Activated T-helper 2 cell treated with anti-CD3 and anti-CD28 coated beads, Interferon-gamma antibody, Interleukin-2, Interleukin-4, amounts not matched to agents 10 μg/mL and 5 μg/mL and 100 μg/mL, durations not matched to agents 14 hours and 24 hours and 36 hours (primary cell): ENCODE measurements around the gene MAPK8IP1. TPM values are rescaled to one million over a fixed set of nuclear protein-coding genes. Genes with fewer than 3 reads are reported as not detected.
A peak's percentile ranks its signal among the peaks of the same experiment; 100 is the strongest.
"Not testable (repeated sequence)": the region's sequence is repeated elsewhere in the genome, so short reads cannot be mapped to it uniquely, and the experiment has no call there.

Source experiments
- DNase-seq: peaks from one replicate; pipeline ENCODE4 v3.0.0; 2021; ENCODE audit warnings: low spot score
- H3K27ac Mint-ChIP-seq: one replicate; pipeline ENCODE4 v1.8.0; 2021; ENCODE audit warnings: mixed read lengths
- H3K27me3 Mint-ChIP-seq: one replicate; pipeline ENCODE4 v1.8.0; 2021; ENCODE audit warnings: low read depth, mixed read lengths
- H3K36me3 Mint-ChIP-seq: one replicate; pipeline ENCODE4 v1.8.0; 2021; ENCODE audit warnings: low read depth, mixed read lengths
- H3K4me1 Mint-ChIP-seq: one replicate; pipeline ENCODE4 v1.8.0; 2021; ENCODE audit warnings: low read depth, mixed read lengths
- H3K4me3 Mint-ChIP-seq: one replicate; pipeline ENCODE4 v1.8.0; 2021; ENCODE audit warnings: low read depth, mild to moderate bottlenecking, moderate library complexity, mixed read lengths
- H3K9me3 Mint-ChIP-seq: one replicate; pipeline ENCODE4 v1.8.0; 2021; ENCODE audit warnings: mixed read lengths
- intact Hi-C: fragments of 100-400 bp; cut with micrococcal nuclease; formaldehyde crosslinking; loops from one replicate; pipeline ENCODE4 v1.15.1; 2023
- total RNA-seq: library from RNA; stranded (reverse); gene quantifications from 2 replicates; pipeline ENCODE4 v1.2.3, GENCODE V29; 2022

The MAPK8IP1 gene
- total RNA-seq = 0.46 and 0.66 TPM in 2 replicates

GRCh38 chr11:45885274-45885920, at the start of gene MAPK8IP1:
TSS of gene MAPK8IP1 (plus strand) at chr11:45885651. CDS start at chr11:45885821, 170 bp downstream.
- peak; percentile 46 for DNase-seq
- Mint-ChIP-seq H3K36me3 (peaks cover 5% of the 10 kb centered on the region), H3K27me3 (peaks cover 8% of the 10 kb centered on the region), H3K4me3 (peak within 1 kb of the TSS; percentile 51), H3K9me3 (no peaks in the 10 kb centered on the region), H3K27ac (no peak within 1 kb of the TSS), H3K4me1 (peaks cover 3% of the 10 kb centered on the region)
- intact Hi-C loops = loop anchor here (1.0 kb wide), 1 partner anchor 33 kb away; no protein-coding TSS in a partner anchor

- Mint-ChIP-seq H3K4me3 (no peak overlapping the region), H3K27me3 (peaks cover 13% of the 10 kb centered on the region), H3K36me3 (peaks cover 3% of the 10 kb centered on the region), H3K27ac (no peak overlapping the region), H3K9me3 (no peaks in the 10 kb centered on the region), H3K4me1 (peaks cover 25% of the 10 kb centered on the region)
- intact Hi-C loops = no loop called here
- DNase-seq = no peak
Measured at GRCh38 chr11:45839204-45839603, 46.2 kb upstream of the MAPK8IP1 start.

- not testable (repeated sequence) for DNase-seq
Measured at GRCh38 chr11:45840251-45840650, 45.2 kb upstream of the MAPK8IP1 start.

GRCh38 chr11:45843158-45843924, 42.1 kb upstream of the MAPK8IP1 start:
- H3K9me3 Mint-ChIP-seq = no peaks in the 10 kb centered on the region
- DNase-seq = peak; percentile 87
- H3K27ac Mint-ChIP-seq = peak overlapping the region; percentile 71
- H3K4me3 Mint-ChIP-seq = peak overlapping the region; percentile 22
- intact Hi-C loops = loop anchor here (1.0 to 10.0 kb wide), 4 partner anchors 38 to 1279 kb away; partner anchors contain the start of genes CD82 and SLC35C1
- peaks cover 32% of the 10 kb centered on the region for H3K4me1 Mint-ChIP-seq
- H3K27me3 Mint-ChIP-seq = peaks cover 15% of the 10 kb centered on the region
- no peaks in the 10 kb centered on the region for H3K36me3 Mint-ChIP-seq

More at GRCh38 chr11:45840251-45840650, 45.2 kb upstream of the MAPK8IP1 start:
- H3K27ac Mint-ChIP-seq, H3K4me3 Mint-ChIP-seq, H3K9me3 Mint-ChIP-seq, H3K36me3 Mint-ChIP-seq: not testable (repeated sequence)
- peaks cover 19% of the 10 kb centered on the region for H3K4me1 Mint-ChIP-seq
- peaks cover 16% of the 10 kb centered on the region for H3K27me3 Mint-ChIP-seq
- intact Hi-C loops = loop anchor here (10.0 kb wide), 3 partner anchors 165 to 1275 kb away; partner anchors contain the start of gene CD82

GRCh38 chr11:45844822-45845578, 40.5 kb upstream of the MAPK8IP1 start:
- peaks cover 15% of the 10 kb centered on the region for H3K27me3 Mint-ChIP-seq
- no peak for DNase-seq
- no peak overlapping the region for H3K27ac Mint-ChIP-seq
- no peaks in the 10 kb centered on the region for H3K9me3 Mint-ChIP-seq
- no peak overlapping the region for H3K4me3 Mint-ChIP-seq
- intact Hi-C loops = loop anchor here (5.0 to 10.0 kb wide), 4 partner anchors 160 to 1280 kb away; partner anchors contain the start of gene CD82
- H3K4me1 Mint-ChIP-seq = peaks cover 41% of the 10 kb centered on the region
- H3K36me3 Mint-ChIP-seq = peaks cover 5% of the 10 kb centered on the region

- H3K9me3 Mint-ChIP-seq = no peaks in the 10 kb centered on the region
- H3K27ac Mint-ChIP-seq = peak overlapping the region; percentile 87
- DNase-seq = no peak
- H3K4me3 Mint-ChIP-seq = peak overlapping the region; percentile 84
- H3K36me3 Mint-ChIP-seq = peaks cover 11% of the 10 kb centered on the region
- peaks cover 12% of the 10 kb centered on the region for H3K27me3 Mint-ChIP-seq
- intact Hi-C loops = loop anchor here (5.0 to 10.0 kb wide), 4 partner anchors 159 to 1281 kb away; partner anchors contain the start of gene CD82
- H3K4me1 Mint-ChIP-seq = peaks cover 47% of the 10 kb centered on the region
Measured at GRCh38 chr11:45846174-45846675, 39.2 kb upstream of the MAPK8IP1 start.

GRCh38 chr11:45846974-45847910, 38.2 kb upstream of the MAPK8IP1 start, which contains the start of gene CRY2:
TSS of gene CRY2 (plus strand) at chr11:45847475. CDS start at chr11:45847491, 16 bp downstream.
- peak within 1 kb of the TSS; percentile 84 for H3K4me3 Mint-ChIP-seq
- no peaks in the 10 kb centered on the region for H3K9me3 Mint-ChIP-seq
- H3K4me1 Mint-ChIP-seq = peaks cover 47% of the 10 kb centered on the region
- intact Hi-C loops = loop anchor here (1.0 to 10.0 kb wide), 6 partner anchors 42 to 1282 kb away; partner anchors contain the start of genes CD82 and SLC35C1
- peak; percentile 96 for DNase-seq
- H3K36me3 Mint-ChIP-seq = peaks cover 11% of the 10 kb centered on the region
- peak within 1 kb of the TSS; percentile 87 for H3K27ac Mint-ChIP-seq
- H3K27me3 Mint-ChIP-seq = peaks cover 12% of the 10 kb centered on the region

GRCh38 chr11:45847911-45848316, 37.5 kb upstream of the MAPK8IP1 start:
- H3K4me1 Mint-ChIP-seq = peaks cover 44% of the 10 kb centered on the region
- DNase-seq = peak; percentile 63
- H3K36me3 Mint-ChIP-seq = peaks cover 11% of the 10 kb centered on the region
- intact Hi-C loops = loop anchor here (1.0 to 10.0 kb wide), 6 partner anchors 43 to 1283 kb away; partner anchors contain the start of genes CD82 and SLC35C1
- H3K4me3 Mint-ChIP-seq = peak overlapping the region; percentile 84
- peaks cover 8% of the 10 kb centered on the region for H3K27me3 Mint-ChIP-seq
- H3K27ac Mint-ChIP-seq = peak overlapping the region; percentile 80
- H3K9me3 Mint-ChIP-seq = no peaks in the 10 kb centered on the region

- intact Hi-C loops = loop anchor here (5.0 to 10.0 kb wide), 4 partner anchors 156 to 1284 kb away; partner anchors contain the start of gene CD82
- Mint-ChIP-seq H3K4me3 (peak overlapping the region; percentile 84), H3K27me3 (peaks cover 8% of the 10 kb centered on the region), H3K4me1 (peaks cover 37% of the 10 kb centered on the region), H3K36me3 (peaks cover 11% of the 10 kb centered on the region), H3K27ac (no peak overlapping the region), H3K9me3 (no peaks in the 10 kb centered on the region)
- DNase-seq = no peak
Measured at GRCh38 chr11:45848654-45849081, 36.8 kb upstream of the MAPK8IP1 start.

GRCh38 chr11:45850446-45850845, 35.0 kb upstream of the MAPK8IP1 start:
- H3K27me3 Mint-ChIP-seq = peaks cover 4% of the 10 kb centered on the region
- H3K9me3 Mint-ChIP-seq = no peaks in the 10 kb centered on the region
- peaks cover 11% of the 10 kb centered on the region for H3K36me3 Mint-ChIP-seq
- no peak for DNase-seq
- no peak overlapping the region for H3K27ac Mint-ChIP-seq
- intact Hi-C loops = no loop called here
- H3K4me1 Mint-ChIP-seq = peaks cover 35% of the 10 kb centered on the region
- no peak overlapping the region for H3K4me3 Mint-ChIP-seq

GRCh38 chr11:45851228-45851627, 34.2 kb upstream of the MAPK8IP1 start:
- Mint-ChIP-seq H3K36me3 (peaks cover 11% of the 10 kb centered on the region), H3K27ac (no peak overlapping the region), H3K9me3 (no peaks in the 10 kb centered on the region), H3K27me3 (no peaks in the 10 kb centered on the region), H3K4me1 (peaks cover 32% of the 10 kb centered on the region), H3K4me3 (no peak overlapping the region)
- intact Hi-C loops = no loop called here
- no peak for DNase-seq
